Measurements from ENCODE around the gene CLN6.

- TF ChIP-seq REST (IDR thresholded peaks at IDR 0.05; ENCODE audit: insufficient read depth in 1 of 2, low read depth in 2 of 2, low read length in 1 of 2) (no peak), CTCF (IDR thresholded peaks at IDR 0.05) (no peak), POLR2AphosphoS5 (IDR thresholded peaks at IDR 0.05; ENCODE audit: low read depth, low read length) (no peak)
These were observed 31.7 kb upstream of the CLN6 start for GRCh38 chr15:68261241-68261640.
